GM18508 (cell line): Measurements from ENCODE around the gene BDH1.

Source experiments
- ATAC-seq: cut with Tn5 transposase; IDR thresholded peaks from one replicate; pipeline ENCODE4 v1.9.1; 2021; ENCODE audit warnings: moderate number of reproducible peaks; ENCODE audit not compliant: insufficient read depth, unreplicated experiment

The BDH1 gene

DNA sequence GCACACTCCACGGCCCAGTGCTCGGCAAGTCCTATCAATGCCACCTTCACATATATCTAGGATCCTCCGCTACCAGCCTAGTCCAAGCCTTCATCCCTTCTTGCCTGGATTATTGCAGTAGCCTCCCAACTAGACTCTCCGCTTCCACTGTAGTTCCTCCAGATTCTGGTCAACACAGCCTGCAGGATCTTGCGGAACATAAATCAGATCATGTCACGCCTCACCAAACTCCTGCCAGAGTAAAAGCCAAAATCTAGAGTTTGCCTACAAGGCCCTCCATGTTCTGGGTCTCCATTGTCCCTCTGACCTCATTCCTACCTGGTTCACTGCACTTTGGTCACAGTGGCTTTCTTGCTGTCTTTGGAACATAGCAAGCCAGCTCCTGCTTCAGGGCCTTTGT, 3.6 kb downstream of the BDH1 start:
- ATAC-seq, result no peak

DNA sequence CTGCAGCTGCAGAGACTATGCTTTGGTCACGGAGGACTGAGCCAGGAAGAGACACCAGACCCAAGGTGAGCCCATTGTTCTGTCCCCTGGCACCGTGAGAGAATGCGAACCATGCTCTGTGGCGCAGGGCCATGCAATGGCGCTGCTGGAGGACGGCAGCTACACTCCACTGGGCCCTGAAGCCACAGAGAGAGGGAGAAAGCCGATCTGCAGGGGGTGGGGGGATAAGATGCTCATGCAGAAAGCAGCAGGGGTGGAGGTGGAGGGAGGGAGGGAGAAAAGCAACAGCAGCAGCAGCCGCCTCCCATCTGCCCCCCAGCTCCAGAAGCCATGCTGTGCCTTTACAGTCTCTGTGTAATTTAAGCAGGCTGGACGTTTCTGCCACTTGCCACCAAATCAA, 5.3 kb downstream of the BDH1 start:
- no peak for ATAC-seq

DNA sequence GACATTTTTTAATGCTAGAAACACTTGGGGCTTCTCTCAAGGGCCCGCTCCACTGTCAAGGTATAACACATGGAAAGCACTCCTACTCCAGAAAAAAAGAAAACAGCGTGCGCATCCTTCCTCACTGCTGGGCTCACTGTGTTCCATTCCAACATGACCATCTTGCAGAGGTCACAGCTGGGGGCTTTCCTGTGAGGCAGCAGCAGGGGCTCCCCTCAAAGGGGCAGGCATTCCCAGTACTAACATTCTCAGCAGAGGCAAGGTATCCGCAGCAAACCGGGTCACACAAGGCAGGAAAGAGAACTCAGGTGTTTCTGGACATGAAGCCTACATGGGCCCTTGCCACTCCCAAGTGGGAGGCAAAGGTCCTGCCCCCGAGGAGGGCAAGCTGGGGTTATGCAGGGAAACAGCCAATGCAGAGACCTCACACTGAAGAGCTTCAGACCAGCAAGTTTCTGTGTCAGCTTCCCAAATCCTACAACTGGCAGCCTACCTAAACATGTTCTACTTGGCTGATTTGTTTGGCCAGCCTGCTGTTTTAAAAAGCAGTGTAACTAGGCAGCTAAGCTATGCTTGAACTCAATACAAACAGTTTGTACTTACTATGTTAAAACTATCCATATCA, 6.4 kb downstream of the BDH1 start:
- ATAC-seq, result no peak

DNA sequence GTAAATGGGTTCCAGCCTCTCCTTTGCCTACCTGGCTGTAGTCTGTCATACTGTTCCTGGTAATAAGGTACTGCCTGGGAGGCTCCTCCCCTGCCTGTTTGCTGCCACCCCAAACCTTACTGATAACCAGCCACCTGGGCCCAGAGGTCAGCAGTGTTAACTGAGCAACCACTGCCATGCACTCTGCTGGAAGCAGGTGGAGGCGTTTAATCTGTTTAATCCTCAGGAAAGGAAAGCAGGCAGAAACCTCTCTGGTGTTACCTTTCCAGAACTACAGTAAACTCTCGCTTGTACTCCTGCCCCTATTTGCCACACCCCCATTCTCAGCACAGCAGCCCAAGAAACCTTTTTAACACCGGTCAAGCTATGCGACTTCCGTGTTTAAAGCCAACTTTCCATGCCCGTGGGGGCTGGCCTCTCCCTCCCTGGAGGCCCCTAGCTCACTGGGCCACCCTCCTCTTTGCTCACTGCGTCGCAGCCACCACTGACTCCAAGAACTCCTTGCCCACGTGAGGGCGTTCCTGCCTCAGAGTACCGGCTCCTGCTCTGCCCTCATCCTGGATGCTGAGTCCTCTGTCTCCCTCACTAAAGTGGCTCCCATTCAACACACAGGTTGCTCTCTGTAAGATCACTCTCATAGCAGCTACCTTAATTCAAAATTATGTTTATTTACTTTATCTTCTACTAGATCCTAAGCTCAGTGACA, 8.3 kb downstream of the BDH1 start:
- ATAC-seq, result no peak

DNA sequence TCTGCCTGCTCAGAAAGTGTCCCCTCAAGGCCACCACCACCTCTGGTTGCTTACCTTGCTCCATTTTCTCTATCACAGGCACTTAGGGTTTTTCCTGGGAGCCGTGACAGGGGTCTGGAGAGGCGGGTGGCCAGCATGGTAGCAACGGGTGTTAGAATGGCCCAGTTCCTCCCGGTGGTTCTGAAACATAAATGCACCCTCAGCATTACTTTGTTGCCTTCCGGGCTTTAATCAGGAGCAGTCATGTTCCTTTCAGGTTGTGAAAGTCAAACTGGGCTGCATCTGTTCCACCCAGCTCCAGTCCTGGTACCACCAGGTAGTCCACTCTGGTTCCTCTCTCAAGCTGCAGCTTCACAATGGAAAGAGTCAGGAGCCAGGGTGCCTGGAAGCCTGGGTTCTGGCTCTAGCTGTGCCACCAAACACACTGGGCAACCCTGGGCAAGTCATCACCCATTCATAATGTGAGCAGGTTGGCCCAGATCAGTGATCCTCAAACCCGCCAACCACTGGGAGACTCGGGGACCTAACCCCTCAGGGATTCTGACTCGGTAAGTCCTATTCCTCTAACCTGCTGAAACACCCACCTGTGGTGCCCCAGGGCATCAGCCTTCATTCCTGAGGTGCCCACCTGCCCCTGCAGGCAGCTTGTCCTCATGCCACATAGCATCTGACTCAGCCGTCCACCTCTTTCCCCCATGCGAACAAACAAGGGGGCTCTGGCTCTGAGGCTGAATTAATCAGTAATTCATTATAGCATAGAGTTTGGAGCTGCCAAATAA, 9.3 kb downstream of the BDH1 start:
- no peak for ATAC-seq

DNA sequence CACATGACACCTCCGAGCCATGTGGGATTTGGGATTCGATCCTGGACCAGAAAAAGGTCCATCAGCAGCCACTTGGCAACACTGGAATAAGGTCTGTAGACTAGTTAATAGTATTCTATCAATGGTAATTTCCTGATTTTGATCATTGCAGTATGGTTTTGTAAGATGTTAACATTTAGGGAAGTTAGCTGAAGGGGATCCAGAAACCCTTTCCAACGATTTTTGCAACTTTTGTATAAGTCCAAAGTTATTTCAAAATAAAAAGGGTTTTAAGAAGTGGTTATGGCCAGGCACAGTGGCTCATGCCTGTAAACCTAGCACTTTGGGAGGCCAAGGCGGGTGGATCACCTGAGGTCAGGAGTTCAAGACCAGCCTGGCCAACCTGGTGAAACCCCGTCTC, 10.2 kb downstream of the BDH1 start:
- no peak for ATAC-seq

DNA sequence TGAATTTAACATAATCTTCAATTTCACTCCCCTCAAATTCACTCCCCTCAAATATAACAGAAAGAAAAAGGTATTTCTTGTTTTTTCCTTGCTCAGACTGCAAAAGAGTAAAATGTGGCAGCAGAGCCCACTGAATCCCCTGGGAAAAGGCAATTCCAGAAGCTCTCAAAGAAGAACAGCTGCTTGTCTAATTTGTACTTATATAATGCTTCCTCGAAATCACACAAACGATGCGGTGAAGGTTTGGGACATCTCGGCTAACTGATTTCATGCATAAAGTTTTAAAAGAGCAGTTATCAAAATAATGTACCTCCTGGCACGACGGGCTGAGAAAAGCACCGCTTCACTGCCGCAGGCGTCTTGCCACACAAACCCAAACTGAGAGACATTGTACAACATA, 10.7 kb downstream of the BDH1 start:
- no peak for ATAC-seq

DNA sequence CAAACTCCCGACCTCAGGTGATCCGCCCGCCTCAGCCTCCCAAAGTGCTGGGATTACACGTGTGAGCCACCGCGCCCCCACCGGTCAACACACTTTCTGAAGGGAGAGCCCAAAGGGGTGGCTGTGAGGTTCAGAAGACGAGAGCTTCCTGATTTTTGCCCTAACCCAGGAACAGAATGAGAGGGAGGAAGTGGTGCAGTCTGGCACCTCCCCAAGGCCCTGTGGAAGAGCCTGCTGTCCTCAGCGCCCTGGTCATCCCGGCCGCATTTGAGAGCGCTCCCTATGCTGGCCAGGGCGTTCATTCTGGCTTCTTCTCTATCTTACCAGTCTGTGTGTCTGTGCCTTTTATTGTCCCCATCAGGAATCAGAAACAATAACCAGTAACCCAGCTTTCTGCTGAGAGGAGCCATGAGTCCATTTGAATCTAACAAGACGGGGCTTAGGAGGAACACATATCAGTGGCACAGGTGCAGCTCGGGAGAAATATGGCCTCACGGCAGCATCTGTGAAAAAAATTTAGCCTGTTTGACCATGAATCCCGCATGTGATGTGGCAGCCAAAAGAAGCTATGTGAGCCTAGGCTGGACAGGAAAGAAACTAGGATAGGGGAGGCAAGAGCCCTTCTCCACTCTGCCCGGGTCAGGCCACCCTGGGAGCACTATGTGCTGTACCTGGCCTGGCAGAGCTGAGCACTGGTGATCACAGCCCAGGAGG, 12.9 kb downstream of the BDH1 start:
- no peak for ATAC-seq

DNA sequence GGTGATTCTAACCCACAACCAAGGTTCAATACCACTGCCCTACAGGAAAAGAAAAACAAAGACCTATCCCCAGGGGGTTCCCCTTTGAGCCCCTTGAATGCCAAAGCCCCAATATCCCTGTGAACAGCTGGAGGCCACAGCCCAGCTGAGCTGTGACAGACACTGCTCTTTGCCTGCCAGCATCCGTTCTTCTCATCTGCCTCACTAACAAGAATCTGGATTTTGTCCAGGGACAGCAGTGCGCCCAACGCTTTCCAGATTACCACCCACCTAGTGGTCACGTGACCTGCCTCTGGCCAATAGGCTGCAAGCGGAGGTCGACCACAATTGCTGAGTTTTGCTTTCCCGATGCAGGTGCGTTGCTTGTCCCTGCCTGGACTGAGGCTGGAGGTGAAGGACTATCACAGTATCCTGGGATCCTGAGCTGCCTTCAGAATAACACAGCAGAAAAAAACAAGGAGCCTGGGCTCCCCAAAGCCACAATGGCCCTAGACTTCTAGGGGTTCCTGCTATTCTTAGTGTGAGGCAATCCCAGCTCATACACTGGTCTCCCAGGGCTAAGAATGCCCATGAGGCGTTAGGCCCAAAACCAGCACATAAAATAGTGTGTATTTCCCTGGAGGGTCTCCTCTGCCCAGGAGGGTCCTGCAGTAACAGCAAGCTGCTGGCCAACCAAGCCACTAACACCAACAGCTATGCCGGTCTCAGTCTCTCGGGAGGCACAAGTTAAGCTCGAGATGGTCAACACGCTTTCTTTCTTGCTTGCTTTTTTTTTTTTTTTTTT, 13.8 kb downstream of the BDH1 start:
- ATAC-seq, result no peak

DNA sequence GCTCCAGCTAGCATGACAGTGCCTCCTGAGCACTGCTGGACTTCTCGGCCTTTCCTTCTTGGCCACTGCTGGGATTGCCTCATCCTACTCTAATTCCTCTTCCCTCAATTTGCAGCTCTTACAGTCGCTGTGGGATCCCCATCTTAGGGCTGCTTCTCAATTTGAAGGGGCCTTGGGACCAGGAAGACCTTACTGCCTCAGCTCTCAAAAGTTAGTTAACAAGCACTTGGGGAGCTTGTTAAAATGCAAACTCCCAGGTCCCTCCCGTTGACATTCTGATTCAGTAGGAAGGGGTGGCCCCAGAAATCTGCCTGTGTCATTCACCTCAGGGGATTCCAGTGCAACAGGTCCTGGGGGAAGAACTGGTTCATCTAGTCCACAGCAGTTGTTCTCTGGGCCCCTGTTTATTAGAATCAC, 14.8 kb downstream of the BDH1 start:
- no peak for ATAC-seq

DNA sequence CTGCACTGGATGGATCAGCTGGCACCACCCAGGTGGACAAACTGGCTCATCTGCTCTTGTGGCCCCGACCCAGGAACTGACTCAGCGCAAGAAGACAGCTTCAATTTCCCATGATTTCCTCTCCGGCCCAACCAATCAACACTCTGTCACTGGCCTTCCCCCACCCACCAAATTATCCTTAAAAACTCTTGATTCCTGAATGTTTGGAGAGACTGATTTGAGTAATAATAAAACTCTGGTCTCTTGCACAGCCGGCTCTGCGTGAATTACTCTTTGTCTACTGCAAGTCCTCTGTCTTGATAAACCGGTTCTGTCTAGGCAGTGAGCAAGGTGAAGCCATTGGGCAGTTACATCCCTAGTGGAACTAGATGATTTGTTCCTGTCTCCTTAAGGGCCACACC, 16.1 kb downstream of the BDH1 start:
- no peak for ATAC-seq

DNA sequence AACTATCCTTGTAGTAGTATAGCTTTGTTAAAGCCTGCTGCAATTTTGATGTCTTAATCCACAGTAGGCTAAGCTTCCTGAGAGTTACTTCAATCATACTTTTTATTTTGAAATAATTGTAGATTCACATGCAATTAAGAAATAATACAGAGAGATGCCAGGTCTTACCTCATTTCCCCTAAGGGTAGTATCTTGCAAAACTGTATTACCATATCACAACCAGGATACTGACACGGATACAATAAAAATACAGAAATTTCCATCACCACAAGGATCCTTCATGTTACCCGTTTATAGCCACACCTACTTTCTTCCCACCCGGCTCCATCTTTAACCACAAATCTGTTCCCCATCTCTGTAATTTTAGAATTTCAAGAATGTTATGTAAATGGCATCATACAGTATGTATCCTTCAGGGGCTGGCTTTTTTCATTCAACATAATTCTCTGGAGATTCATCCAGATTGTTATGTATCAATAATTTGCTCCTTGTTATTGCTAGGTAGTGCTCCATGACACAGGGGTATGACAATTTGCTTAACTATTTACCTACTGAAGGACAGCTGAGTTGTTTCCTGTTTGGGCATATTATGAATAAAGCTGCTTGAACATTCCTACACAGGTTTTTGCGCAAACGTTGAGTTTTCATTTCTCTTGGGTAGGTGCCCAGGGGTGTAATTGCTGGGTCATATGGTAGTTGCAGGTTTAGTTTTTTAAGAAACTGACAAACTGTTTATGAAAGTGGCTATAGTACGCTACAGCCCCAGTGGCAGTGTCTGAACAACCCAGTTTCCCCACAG, 21.6 kb downstream of the BDH1 start:
- no peak for ATAC-seq

DNA sequence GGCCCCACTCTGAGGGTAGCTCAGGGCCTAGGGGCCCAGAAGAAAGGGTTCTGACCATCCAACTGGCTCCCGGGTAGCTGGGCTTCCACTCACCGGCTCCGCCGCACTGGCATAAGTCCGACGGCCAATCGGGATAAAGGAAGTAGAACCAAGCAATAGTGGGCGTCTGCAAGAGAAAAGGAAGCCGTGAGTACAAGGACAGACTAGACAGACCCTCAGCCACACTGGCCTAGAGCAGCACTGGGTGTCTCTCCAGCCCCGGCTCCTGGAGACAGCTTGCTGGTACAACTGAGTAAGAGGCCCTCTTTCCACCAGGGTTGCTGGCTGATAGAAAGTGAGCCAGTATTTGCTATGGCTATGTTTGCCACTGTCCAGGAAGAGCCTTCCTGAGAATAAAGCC, 22.4 kb downstream of the BDH1 start:
- ATAC-seq, result no peak

DNA sequence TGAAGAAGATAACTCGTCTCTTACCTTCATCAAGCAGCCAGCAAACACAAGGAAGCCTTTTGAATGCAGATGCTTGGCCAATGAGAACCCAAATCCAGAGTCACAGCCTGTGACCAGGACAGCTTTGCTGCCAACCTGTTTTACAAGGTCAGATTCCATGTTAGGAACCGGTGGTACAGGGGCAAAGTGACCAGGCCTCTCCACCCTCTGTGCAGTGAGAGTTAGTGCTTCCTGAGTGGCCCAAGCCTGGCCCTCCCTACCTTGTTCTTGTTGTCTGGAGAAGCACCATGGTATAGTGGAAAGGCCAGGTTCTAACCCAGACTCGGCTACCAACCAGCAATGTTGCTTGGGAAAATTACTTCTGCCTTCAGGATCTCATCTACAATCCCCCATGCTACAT, 23.4 kb downstream of the BDH1 start:
- ATAC-seq, result no peak

DNA sequence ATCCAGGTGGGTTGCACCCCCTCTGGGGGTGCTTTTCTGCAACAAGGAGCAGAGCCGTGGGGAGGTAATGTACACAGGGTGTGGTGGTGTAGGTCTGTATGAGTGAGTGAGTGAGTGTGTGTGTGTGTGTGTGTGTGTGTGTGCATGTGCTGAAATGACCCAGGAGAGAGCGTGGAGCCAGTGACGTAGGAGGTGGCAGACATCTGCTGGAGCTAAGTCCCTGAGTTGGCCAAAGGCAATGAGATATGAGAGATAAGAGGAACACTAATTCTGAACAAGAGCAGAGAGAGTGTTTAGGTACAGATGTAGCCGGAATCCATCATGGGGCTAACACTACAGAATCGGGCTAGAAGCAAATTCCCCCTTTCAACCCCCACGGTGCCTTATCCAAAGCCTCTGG, 27.6 kb downstream of the BDH1 start:
- ATAC-seq, result no peak

DNA sequence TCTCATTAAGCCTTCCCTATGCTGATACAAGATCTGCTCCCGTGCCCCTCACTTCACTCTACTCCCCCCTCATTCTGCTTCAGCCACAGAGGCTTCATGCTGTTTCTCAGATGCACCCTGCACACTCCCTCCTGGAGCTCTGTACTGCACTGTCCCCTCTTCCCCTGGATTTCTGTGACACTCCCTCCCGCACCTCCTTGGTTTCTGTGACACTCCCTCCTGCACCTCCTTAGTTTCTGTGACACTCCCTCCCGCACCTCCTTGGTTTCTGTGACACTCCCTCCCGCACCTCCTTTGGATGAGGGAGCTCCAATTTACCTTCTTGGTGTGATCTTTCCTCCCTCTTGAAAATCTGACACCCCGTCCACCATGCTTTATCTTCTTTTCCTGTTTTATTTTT, 28.2 kb downstream of the BDH1 start:
- ATAC-seq, result no peak

DNA sequence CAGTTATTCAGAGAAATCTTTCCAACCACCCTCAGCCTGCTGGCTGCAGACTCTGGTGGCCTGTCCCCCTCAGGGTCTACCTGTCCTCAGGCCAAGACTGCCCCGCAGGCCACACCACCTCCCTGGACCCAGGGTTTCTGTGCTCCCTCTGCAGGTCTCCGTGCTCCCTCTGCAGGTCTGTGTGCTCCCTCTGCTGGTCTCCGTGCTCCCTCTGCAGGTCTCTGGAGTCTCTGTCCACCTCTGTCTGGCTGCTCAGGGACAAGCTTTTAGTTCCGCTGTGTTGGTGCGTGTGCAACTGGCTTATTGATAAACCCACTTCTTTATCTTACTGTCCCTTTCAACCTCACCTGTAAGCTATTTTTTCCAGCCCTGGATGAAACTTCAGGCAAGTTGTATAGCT, 30.1 kb downstream of the BDH1 start:
- no peak for ATAC-seq

DNA sequence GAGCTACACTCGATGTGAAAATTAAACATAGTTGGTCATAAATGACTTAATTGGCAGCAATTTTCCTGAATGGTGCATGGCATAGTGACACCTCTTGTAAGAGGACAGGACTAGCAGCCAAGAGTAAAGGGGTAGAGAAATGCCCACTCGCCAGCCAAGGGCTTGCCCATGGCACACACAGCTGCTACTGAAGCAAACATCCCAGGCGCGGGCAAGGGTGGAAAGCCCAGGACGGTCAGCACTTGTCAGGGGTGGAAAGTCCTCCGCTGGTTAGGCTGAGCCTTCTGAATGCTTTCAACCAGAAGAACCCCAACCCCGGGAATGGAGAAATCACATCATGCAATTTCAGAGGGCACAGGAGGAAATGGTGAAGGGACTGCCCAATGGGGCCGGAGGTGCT, 31.6 kb downstream of the BDH1 start:
- ATAC-seq, result no peak

DNA sequence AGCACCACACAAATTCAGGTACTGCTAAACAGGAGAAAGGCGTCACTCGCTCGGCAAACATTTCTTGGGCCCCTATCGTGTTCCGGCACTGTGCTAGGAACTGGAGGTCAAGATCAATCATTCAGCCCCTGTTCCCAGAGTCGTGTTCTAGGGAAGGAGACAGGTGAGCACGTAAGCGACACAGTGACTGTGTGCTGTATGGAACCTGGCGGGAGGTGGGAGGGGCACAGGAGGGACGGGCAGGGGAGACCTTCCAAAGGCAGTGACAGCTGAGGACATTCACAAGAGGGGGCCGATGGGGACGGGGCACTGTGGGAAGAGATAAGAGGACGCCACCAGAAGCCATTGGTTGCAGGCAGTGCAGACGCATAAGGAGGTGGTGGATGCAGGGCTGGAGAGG, 32.2 kb downstream of the BDH1 start:
- no peak for ATAC-seq
